SK-N-SH treated with all-trans-retinoic acid at 6 μM for 48 hours (cell line): ENCODE data around the gene C6orf136.
A peak's percentile ranks its signal among the peaks of the same experiment; 100 is the strongest.
"Not testable (repeated sequence)": the region's sequence is repeated elsewhere in the genome, so short reads cannot be mapped to it uniquely, and the experiment has no call there.

Experiments used
- ATAC-seq: fragments of 200-7000 bp; cut with Tn5 transposase; 3 replicates; pipeline ENCODE4 v1.9.1; 2020; ENCODE audit warnings: mild to moderate bottlenecking, moderate library complexity
- ARNTL ChIP-seq: fragments of 450-650 bp; formaldehyde crosslinking; IDR thresholded peaks from 2 replicates; pipeline ENCODE4 v1.5.0; 2020; ENCODE audit warnings: low read depth, mild to moderate bottlenecking, moderate library complexity, borderline replicate concordance
- CSDC2 ChIP-seq: fragments of 250-450 bp; sonication (Bioruptor Pico); IDR thresholded peaks from 2 replicates; pipeline ENCODE4 v1.5.0; 2020; ENCODE audit warnings: mild to moderate bottlenecking, moderate library complexity
- ESRRG ChIP-seq: fragments of 250-450 bp; sonication (Bioruptor Pico); IDR thresholded peaks from 2 replicates; pipeline ENCODE4 v1.6.1; 2021; ENCODE audit warnings: mild to moderate bottlenecking
- GLIS3 ChIP-seq: fragments of 250-450 bp; sonication (Bioruptor Pico); IDR thresholded peaks from 2 replicates; pipeline ENCODE4 v1.5.0; 2020; ENCODE audit warnings: mild to moderate bottlenecking, moderate library complexity
- ISL1 ChIP-seq: fragments of 250-450 bp; sonication (Bioruptor Pico); IDR thresholded peaks from 2 replicates; pipeline ENCODE4 v2.1.2; 2022; ENCODE audit warnings: mild to moderate bottlenecking, moderate library complexity
- OSR1 ChIP-seq: fragments of 250-450 bp; sonication (Bioruptor Pico); IDR thresholded peaks from 2 replicates; pipeline ENCODE4 v1.8.0; 2022; ENCODE audit warnings: moderate library complexity, mild to moderate bottlenecking, inconsistent platforms
- PPARA ChIP-seq: fragments of 250-450 bp; sonication (Bioruptor Pico); IDR thresholded peaks from 2 replicates; pipeline ENCODE4 v1.5.0; 2020; ENCODE audit warnings: mild to moderate bottlenecking, borderline replicate concordance
- RARB ChIP-seq: fragments of 250-450 bp; sonication (Bioruptor Pico); IDR thresholded peaks from 2 replicates; pipeline ENCODE4 v1.8.0; 2021; ENCODE audit warnings: mild to moderate bottlenecking, moderate library complexity
- SNAI2 ChIP-seq: fragments of 250-450 bp; sonication (Bioruptor Pico); IDR thresholded peaks from 2 replicates; pipeline ENCODE4 v1.5.0; 2020; ENCODE audit warnings: mild to moderate bottlenecking, moderate library complexity
- TCF4 ChIP-seq: fragments of 250-450 bp; sonication (Bioruptor Pico); IDR thresholded peaks from 2 replicates; pipeline ENCODE4 v1.8.0; 2021; ENCODE audit warnings: mild to moderate bottlenecking, moderate library complexity, borderline replicate concordance
- TOX ChIP-seq: fragments of 250-450 bp; sonication (Bioruptor Pico); IDR thresholded peaks from 2 replicates; pipeline ENCODE4 v1.8.0; 2021; ENCODE audit warnings: mild to moderate bottlenecking, moderate library complexity, borderline replicate concordance
- ZC3H10 ChIP-seq: fragments of 250-450 bp; sonication (Bioruptor Pico); IDR thresholded peaks from 2 replicates; pipeline ENCODE4 v1.5.1; 2021; ENCODE audit warnings: mild to moderate bottlenecking, moderate library complexity
- ZFP3 ChIP-seq: fragments of 250-450 bp; sonication (Bioruptor Pico); IDR thresholded peaks from 2 replicates; pipeline ENCODE4 v1.5.0; 2020; ENCODE audit warnings: mild to moderate bottlenecking, moderate library complexity
- ZNF565 ChIP-seq: fragments of 450-650 bp; formaldehyde crosslinking; conservative IDR thresholded peaks from 2 replicates; pipeline ENCODE4 v1.5.0; 2020; ENCODE audit warnings: low read depth, mild to moderate bottlenecking, moderate library complexity
- TF ChIP-seq, protein P1 (sequence below): fragments of 250-450 bp; sonication (Bioruptor Pico); IDR thresholded peaks from 2 replicates; pipeline ENCODE4 v1.5.0; 2020; ENCODE audit warnings: mild to moderate bottlenecking, moderate library complexity
- TF ChIP-seq, protein P2 (sequence below): fragments of 250-450 bp; sonication (Bioruptor Pico); IDR thresholded peaks from 2 replicates; pipeline ENCODE4 v1.8.0; 2021; ENCODE audit warnings: low read depth, mild to moderate bottlenecking, moderate library complexity, borderline replicate concordance
- TF ChIP-seq, protein P3 (sequence below): fragments of 250-450 bp; sonication (Bioruptor Pico); IDR thresholded peaks from 2 replicates; pipeline ENCODE4 v1.5.1; 2020; ENCODE audit warnings: low read depth, mild to moderate bottlenecking, moderate library complexity
- TF ChIP-seq, protein P4 (sequence below): fragments of 250-450 bp; sonication (Bioruptor Pico); IDR thresholded peaks from 2 replicates; pipeline ENCODE4 v1.8.0; 2020; ENCODE audit warnings: mild to moderate bottlenecking, moderate library complexity, borderline replicate concordance
- TF ChIP-seq, protein P5 (sequence below): fragments of 250-450 bp; sonication (Bioruptor Pico); IDR thresholded peaks from 2 replicates; pipeline ENCODE4 v1.5.1; 2021; ENCODE audit warnings: mild to moderate bottlenecking, moderate library complexity

C6orf136 gene

DNA sequence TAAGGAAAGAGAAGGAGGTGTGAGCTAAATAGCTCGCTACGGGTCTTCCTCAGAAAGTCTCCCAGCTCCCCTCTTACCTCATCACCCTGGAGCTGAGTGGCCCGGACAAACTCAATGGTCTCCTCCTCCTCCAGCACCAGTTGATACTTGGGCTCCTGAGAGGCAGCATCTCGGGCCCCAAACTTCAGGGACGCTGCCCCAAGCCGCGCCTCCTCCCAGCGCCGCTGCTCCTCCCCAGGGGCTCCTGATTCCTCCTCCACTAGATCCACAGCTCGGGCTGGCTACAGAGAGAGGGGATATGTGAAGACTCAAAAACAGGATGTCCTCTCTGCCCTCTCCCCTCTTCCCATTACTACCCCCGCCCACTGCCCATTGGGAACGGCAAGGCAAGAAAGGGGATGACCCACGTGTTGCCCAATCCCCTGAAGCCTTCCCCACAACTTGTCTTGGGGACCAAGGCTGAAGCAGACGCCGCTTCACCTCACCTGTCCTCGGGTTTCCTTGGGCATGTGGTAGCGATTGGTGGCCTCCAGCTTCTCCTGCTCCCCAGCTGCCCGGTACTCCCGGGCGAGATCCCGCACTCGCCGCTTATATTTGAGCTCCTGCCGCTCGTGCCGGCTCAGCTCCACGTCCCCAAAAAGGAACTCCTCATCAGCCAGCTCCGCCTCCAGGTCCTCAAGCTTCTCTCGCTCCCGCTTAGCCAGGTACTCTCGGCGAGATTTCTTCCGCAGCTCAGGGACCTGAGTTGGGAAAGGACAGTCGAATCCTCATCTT, 18.2 kb downstream of the C6orf136 start:
- no peak for TF ChIP-seq ZNF565 (CRISPR knock-in tag)
- TF ChIP-seq CSDC2 (CRISPR knock-in tag) = no peak
- TF ChIP-seq, protein P1, sequence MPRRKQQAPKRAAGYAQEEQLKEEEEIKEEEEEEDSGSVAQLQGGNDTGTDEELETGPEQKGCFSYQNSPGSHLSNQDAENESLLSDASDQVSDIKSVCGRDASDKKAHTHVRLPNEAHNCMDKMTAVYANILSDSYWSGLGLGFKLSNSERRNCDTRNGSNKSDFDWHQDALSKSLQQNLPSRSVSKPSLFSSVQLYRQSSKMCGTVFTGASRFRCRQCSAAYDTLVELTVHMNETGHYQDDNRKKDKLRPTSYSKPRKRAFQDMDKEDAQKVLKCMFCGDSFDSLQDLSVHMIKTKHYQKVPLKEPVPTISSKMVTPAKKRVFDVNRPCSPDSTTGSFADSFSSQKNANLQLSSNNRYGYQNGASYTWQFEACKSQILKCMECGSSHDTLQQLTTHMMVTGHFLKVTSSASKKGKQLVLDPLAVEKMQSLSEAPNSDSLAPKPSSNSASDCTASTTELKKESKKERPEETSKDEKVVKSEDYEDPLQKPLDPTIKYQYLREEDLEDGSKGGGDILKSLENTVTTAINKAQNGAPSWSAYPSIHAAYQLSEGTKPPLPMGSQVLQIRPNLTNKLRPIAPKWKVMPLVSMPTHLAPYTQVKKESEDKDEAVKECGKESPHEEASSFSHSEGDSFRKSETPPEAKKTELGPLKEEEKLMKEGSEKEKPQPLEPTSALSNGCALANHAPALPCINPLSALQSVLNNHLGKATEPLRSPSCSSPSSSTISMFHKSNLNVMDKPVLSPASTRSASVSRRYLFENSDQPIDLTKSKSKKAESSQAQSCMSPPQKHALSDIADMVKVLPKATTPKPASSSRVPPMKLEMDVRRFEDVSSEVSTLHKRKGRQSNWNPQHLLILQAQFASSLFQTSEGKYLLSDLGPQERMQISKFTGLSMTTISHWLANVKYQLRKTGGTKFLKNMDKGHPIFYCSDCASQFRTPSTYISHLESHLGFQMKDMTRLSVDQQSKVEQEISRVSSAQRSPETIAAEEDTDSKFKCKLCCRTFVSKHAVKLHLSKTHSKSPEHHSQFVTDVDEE (CRISPR knock-in tag) = no peak
- no peak for TF ChIP-seq GLIS3 (CRISPR knock-in tag)
- TF ChIP-seq, protein P2, sequence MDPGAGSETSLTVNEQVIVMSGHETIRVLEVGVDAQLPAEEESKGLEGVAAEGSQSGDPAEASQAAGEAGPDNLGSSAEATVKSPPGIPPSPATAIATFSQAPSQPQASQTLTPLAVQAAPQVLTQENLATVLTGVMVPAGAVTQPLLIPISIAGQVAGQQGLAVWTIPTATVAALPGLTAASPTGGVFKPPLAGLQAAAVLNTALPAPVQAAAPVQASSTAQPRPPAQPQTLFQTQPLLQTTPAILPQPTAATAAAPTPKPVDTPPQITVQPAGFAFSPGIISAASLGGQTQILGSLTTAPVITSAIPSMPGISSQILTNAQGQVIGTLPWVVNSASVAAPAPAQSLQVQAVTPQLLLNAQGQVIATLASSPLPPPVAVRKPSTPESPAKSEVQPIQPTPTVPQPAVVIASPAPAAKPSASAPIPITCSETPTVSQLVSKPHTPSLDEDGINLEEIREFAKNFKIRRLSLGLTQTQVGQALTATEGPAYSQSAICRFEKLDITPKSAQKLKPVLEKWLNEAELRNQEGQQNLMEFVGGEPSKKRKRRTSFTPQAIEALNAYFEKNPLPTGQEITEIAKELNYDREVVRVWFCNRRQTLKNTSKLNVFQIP (CRISPR knock-in tag) = no peak
- TF ChIP-seq ISL1 (CRISPR knock-in tag) = no peak
- no peak for TF ChIP-seq PPARA
- TF ChIP-seq ESRRG (CRISPR knock-in tag) = no peak
- TF ChIP-seq TCF4 (CRISPR knock-in tag) = no peak
- TF ChIP-seq, protein P3, sequence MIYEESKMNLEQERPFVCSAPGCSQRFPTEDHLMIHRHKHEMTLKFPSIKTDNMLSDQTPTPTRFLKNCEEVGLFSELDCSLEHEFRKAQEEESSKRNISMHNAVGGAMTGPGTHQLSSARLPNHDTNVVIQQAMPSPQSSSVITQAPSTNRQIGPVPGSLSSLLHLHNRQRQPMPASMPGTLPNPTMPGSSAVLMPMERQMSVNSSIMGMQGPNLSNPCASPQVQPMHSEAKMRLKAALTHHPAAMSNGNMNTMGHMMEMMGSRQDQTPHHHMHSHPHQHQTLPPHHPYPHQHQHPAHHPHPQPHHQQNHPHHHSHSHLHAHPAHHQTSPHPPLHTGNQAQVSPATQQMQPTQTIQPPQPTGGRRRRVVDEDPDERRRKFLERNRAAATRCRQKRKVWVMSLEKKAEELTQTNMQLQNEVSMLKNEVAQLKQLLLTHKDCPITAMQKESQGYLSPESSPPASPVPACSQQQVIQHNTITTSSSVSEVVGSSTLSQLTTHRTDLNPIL = no peak
- TF ChIP-seq ZFP3 = no peak
- TF ChIP-seq, protein P4, sequence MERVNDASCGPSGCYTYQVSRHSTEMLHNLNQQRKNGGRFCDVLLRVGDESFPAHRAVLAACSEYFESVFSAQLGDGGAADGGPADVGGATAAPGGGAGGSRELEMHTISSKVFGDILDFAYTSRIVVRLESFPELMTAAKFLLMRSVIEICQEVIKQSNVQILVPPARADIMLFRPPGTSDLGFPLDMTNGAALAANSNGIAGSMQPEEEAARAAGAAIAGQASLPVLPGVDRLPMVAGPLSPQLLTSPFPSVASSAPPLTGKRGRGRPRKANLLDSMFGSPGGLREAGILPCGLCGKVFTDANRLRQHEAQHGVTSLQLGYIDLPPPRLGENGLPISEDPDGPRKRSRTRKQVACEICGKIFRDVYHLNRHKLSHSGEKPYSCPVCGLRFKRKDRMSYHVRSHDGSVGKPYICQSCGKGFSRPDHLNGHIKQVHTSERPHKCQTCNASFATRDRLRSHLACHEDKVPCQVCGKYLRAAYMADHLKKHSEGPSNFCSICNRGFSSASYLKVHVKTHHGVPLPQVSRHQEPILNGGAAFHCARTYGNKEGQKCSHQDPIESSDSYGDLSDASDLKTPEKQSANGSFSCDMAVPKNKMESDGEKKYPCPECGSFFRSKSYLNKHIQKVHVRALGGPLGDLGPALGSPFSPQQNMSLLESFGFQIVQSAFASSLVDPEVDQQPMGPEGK (CRISPR knock-in tag) = no peak
- no peak for TF ChIP-seq ZC3H10 (CRISPR knock-in tag)
- no peak for TF ChIP-seq OSR1 (CRISPR knock-in tag)
- TF ChIP-seq RARB (CRISPR knock-in tag) = no peak
- TF ChIP-seq TOX (CRISPR knock-in tag) = no peak
- TF ChIP-seq, protein P5, sequence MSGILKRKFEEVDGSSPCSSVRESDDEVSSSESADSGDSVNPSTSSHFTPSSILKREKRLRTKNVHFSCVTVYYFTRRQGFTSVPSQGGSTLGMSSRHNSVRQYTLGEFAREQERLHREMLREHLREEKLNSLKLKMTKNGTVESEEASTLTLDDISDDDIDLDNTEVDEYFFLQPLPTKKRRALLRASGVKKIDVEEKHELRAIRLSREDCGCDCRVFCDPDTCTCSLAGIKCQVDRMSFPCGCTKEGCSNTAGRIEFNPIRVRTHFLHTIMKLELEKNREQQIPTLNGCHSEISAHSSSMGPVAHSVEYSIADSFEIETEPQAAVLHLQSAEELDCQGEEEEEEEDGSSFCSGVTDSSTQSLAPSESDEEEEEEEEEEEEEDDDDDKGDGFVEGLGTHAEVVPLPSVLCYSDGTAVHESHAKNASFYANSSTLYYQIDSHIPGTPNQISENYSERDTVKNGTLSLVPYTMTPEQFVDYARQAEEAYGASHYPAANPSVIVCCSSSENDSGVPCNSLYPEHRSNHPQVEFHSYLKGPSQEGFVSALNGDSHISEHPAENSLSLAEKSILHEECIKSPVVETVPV (CRISPR knock-in tag) = no peak
- TF ChIP-seq SNAI2 = no peak
- no peak for ATAC-seq

DNA sequence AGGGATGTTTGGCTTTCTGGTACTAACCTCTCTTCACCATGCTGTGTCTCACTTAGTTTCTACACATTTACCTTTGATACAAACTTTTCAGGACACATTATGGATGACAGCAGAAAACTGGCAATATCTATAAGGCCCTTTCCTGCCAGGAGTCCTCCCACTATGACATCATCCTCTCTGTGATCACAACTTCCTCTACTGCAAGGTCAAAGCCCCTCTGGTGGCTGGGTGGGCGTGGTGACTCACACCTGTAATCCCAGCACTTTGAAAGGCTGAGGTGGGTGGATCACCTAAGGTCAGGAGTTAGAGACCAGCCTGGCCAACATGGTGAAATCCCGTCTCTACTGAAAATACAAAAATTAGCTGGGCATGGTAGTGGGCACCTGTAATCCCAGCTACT, 19.4 kb downstream of the C6orf136 start:
- not testable (repeated sequence) for ATAC-seq

DNA sequence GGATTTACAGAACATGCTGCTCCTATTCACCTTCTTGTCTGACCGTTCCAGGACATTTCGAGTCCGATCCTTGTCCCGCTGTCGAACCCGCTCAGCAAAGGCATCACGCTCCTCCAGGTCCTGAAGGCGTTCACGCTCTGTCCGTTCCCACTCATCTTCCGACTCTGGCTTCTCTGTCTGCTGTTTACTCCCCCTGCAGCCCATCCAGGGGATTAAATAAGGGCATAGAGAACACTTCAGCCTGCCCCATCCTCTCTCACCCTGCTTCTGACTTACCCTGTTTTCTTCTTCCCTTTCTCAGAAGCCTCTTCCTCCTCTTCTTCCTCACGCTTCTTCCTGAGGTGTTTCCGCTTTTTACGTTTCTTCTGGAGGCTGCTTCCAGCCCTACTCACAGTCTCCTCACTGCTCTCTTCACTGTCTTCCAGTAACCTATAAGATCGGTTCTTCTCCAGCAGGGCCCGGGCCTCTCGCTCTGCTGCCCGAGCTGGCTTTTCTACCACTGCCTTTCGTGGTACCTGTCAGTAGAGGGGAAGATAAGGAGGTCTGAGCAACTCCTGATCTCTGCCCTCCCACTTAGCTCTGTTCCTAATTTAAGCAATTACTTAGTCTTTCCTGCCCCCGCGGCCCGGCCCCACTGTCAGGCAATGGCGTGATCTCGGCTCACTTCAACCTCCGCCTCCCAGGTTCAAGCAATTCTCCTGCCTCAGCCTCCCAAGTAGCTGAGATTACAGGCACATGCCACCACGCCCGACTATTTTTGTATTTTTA, 24.0 kb downstream of the C6orf136 start:
- 0 out of 3 replicates have a peak, but pooled peaks have one; percentile 17 for ATAC-seq
- TF ChIP-seq ARNTL (CRISPR knock-in tag) (no peak), OSR1 (CRISPR knock-in tag) (no peak)
